ENCODE data around the gene DDX39B. TPM values are rescaled to one million over a fixed set of nuclear protein-coding genes. Genes with fewer than 3 reads are reported as not detected.

The DDX39B gene
- total and polyA plus RNA-seq, 9 of the 15 experiments (the other 6 are each of a cell fraction or from before 2014, with no cell fraction given) = 479 to 869 (median 592) TPM

GRCh38 chr6:31546339-31546957 is 4.6 kb upstream of the DDX39B start, which contains the start of gene ATP6V1G2 (continued):
- no peak for TF ChIP-seq USF1 (CRISPR knock-in tag; IDR thresholded peaks at IDR 0.05)
- peak; percentile 15; the same call in 1 of the 2 replicates for TF ChIP-seq L3MBTL2 (IDR thresholded peaks at IDR 0.05)
- TF ChIP-seq PRMT5 (CRISPR knock-in tag; IDR thresholded peaks at IDR 0.05) = no peak
- TF ChIP-seq FOXA1 (IDR thresholded peaks at IDR 0.05; ENCODE audit: borderline replicate concordance) = no peak
- TF ChIP-seq PHB (CRISPR knock-in tag; IDR thresholded peaks at IDR 0.05) = no peak
- TF ChIP-seq E2F4 (CRISPR knock-in tag; IDR thresholded peaks at IDR 0.05; ENCODE audit: low read depth) = no peak
- TF ChIP-seq ADNP (tag; IDR thresholded peaks at IDR 0.05) = no peak
- TF ChIP-seq ARHGAP35 (IDR thresholded peaks at IDR 0.05; ENCODE audit: partially characterized antibody) = no peak
- no peak for TF ChIP-seq MLLT1 (IDR thresholded peaks at IDR 0.05)
- no peak for TF ChIP-seq CBFA2T3 (IDR thresholded peaks at IDR 0.05)
- no peak for TF ChIP-seq ZNF12 (CRISPR knock-in tag; IDR thresholded peaks at IDR 0.05)
- no peak for TF ChIP-seq PTBP1 (IDR thresholded peaks at IDR 0.05; ENCODE audit: low read depth, low read length)
- no peak for TF ChIP-seq XRCC4 (IDR thresholded peaks at IDR 0.05; ENCODE audit: extremely low read depth, insufficient read depth, insufficient read length)
- no peak for TF ChIP-seq RBM34 (IDR thresholded peaks at IDR 0.05; ENCODE audit: borderline replicate concordance, insufficient read depth, low read length)
- TF ChIP-seq CHD7 (IDR thresholded peaks at IDR 0.05; ENCODE audit: low read depth, low read length) = no peak
